ENCODE data around the gene BRMS1. TPM values are rescaled to one million over a fixed set of nuclear protein-coding genes. Genes with fewer than 3 reads are reported as not detected.
A peak's percentile ranks its signal among the peaks of the same experiment; 100 is the strongest.

The BRMS1 gene
- total and polyA plus RNA-seq, 10 of the 15 experiments (the other 5 are each of a cell fraction or from before 2014, with no cell fraction given) = 2.1 to 85.3 (median 48.5) TPM

DNA sequence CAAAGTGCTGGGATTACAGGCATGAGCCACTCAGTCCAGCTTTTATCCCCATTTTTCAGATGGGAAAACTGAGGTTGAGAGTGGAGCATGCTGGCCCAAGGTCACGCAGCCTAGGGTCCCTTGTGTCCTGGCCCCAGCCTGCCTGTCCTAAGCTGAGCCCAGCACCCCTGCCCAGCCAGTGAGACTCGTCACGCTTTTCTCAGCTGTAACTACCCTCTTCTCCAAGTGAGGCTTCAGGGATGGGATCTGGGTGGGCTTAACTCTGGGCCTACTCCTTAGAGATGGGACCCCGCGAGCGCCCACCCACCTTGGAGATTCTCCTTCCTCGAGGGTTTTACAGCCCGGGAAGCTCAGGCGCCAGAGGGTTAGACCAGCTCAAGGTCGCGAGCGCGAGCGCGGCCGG, 53.6 kb downstream of the BRMS1 start (continued):
- TF ChIP-seq YY1 (IDR thresholded peaks at IDR 0.05; ENCODE audit: low read depth, low read length) (no peak), IKZF2 (IDR thresholded peaks at IDR 0.05) (no peak), TARDBP (IDR thresholded peaks at IDR 0.05; ENCODE audit: borderline replicate concordance) (no peak), TCF7 (IDR thresholded peaks at IDR 0.05; ENCODE audit: borderline replicate concordance) (no peak), EED (IDR thresholded peaks at IDR 0.05; ENCODE audit: low read depth) (no peak), SREBF2 (IDR thresholded peaks at IDR 0.05; ENCODE audit: low read length) (no peak), RAD51 (IDR thresholded peaks at IDR 0.05) (no peak), SIX5 (IDR thresholded peaks at IDR 0.05; ENCODE audit: low read depth, low read length, severe bottlenecking) (no peak)

DNA sequence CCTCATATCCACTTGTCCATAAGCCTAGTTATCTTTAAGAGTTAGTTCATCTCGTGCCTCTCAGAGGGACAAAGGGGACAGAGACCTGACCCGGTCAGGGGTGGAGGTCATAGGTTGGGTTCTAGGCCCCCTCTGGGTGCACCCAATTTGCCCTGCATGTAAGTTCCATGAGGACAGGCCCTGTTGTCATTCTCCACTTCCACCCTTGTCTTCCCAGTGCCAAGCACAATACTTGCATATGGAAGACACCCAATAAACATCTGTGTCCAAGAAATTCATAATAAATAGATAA, 54.6 kb downstream of the BRMS1 start:
- FAIRE-seq (no peak), ATAC-seq (no peak), DNase-seq (ENCODE audit: low read depth, low spot score) (no peak)
- intact Hi-C loops (cut with micrococcal nuclease; ENCODE audit: unreplicated experiment) = no loop called here
- ChIA-PET RAD21 (ENCODE audit: unreplicated experiment) (interaction anchor here (1.1 kb wide), 1 partner anchor 21 kb away, joined by 3 read pairs; no protein-coding TSS in a partner anchor), CTCF (interaction anchor here (2.7 kb wide), 1 partner anchor 68 kb away, joined by 16 read pairs; no protein-coding TSS in a partner anchor), POLR2A (no interaction called here), SMC1A (ENCODE audit: uncharacterized antibody, unreplicated experiment) (interaction anchor here (2.5 kb wide), 1 partner anchor 22 kb away, joined by 10 read pairs; no protein-coding TSS in a partner anchor)
- BruUV-seq (replicated peaks) = no TSS peak
- H3K4me2 ChIP-seq (ENCODE audit: control insufficient read depth, insufficient read depth) = peak overlapping the region; percentile 92
- H2AFZ ChIP-seq (ENCODE audit: control insufficient read depth, low read depth, low read length) = no peak overlapping the region
- peaks cover 12% of the 10 kb centered on the region for H3K79me2 ChIP-seq (ENCODE audit: control insufficient read depth, insufficient read depth, low read length)
- no peaks in the 10 kb centered on the region for H3K9me3 ChIP-seq (replicated peaks; ENCODE audit: control insufficient read depth, insufficient read depth, low read length)
- WGBS (ENCODE audit: insufficient coverage, insufficient replicate concordance, low lambda C conversion rate, missing lambda C conversion rate) = 62% methylated on average over 2 of the region's 2 CpGs
- no peaks in the 10 kb centered on the region; a peak in 1 of 4 replicates for H3K36me3 ChIP-seq (ENCODE audit: control insufficient read depth in 2 of 2, insufficient read depth in 2 of 2, low read length in 1 of 2)
- H3K27ac ChIP-seq (ENCODE audit: control insufficient read depth, insufficient read depth) = no peak overlapping the region
- H4K20me1 ChIP-seq (ENCODE audit: control insufficient read depth, insufficient read depth) = no peaks in the 10 kb centered on the region; the same call in 1 of the 2 replicates
- H3K9ac ChIP-seq (ENCODE audit: control insufficient read depth, insufficient read depth, low read length) = no peak overlapping the region
- TF ChIP-seq BACH1 (IDR thresholded peaks at IDR 0.05; ENCODE audit: borderline replicate concordance) (no peak), ZNF622 (IDR thresholded peaks at IDR 0.05) (no peak), MTA2 (IDR thresholded peaks at IDR 0.05; ENCODE audit: low read depth) (no peak), SMARCA5 (IDR thresholded peaks at IDR 0.05) (no peak), RFX5 (IDR thresholded peaks at IDR 0.05; ENCODE audit: low read depth, low read length) (no peak), ZSCAN29 (IDR thresholded peaks at IDR 0.05) (no peak), ATF7 (IDR thresholded peaks at IDR 0.05; ENCODE audit: low read depth) (no peak), TBL1XR1 (IDR thresholded peaks at IDR 0.05; ENCODE audit: low read depth, low read length) (no peak)
- TF ChIP-seq, protein P1, sequence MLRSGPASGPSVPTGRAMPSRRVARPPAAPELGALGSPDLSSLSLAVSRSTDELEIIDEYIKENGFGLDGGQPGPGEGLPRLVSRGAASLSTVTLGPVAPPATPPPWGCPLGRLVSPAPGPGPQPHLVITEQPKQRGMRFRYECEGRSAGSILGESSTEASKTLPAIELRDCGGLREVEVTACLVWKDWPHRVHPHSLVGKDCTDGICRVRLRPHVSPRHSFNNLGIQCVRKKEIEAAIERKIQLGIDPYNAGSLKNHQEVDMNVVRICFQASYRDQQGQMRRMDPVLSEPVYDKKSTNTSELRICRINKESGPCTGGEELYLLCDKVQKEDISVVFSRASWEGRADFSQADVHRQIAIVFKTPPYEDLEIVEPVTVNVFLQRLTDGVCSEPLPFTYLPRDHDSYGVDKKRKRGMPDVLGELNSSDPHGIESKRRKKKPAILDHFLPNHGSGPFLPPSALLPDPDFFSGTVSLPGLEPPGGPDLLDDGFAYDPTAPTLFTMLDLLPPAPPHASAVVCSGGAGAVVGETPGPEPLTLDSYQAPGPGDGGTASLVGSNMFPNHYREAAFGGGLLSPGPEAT (IDR thresholded peaks at IDR 0.05; ENCODE audit: low read depth) = no peak
- TF ChIP-seq, protein P2, sequence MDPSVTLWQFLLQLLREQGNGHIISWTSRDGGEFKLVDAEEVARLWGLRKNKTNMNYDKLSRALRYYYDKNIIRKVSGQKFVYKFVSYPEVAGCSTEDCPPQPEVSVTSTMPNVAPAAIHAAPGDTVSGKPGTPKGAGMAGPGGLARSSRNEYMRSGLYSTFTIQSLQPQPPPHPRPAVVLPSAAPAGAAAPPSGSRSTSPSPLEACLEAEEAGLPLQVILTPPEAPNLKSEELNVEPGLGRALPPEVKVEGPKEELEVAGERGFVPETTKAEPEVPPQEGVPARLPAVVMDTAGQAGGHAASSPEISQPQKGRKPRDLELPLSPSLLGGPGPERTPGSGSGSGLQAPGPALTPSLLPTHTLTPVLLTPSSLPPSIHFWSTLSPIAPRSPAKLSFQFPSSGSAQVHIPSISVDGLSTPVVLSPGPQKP (IDR thresholded peaks at IDR 0.05; ENCODE audit: low read depth, low read length) = no peak
- peaks cover 15% of the 10 kb centered on the region for H3K4me1 ChIP-seq (ENCODE audit: control insufficient read depth, insufficient read depth, low read length)
- in situ Hi-C loops (cut with MboI) = no loop called here
- H3K27me3 ChIP-seq (replicated peaks in 1 of 2; ENCODE audit: control insufficient read depth in 2 of 2, insufficient read depth in 2 of 2, low read length in 1 of 2) = peaks cover 2 to 7% of the 10 kb centered on the region in 2 experiments; a peak in 2 of 4 replicates
- H3K4me3 ChIP-seq = peak overlapping the region; percentile 79; the same call in 1 of the 2 replicates

All from GM12878 (cell line).